ENCODE data around the gene CFAP90. TPM values are rescaled to one million over a fixed set of nuclear protein-coding genes. Genes with fewer than 3 reads are reported as not detected.

Gene CFAP90
- total RNA-seq, 3 donors from 2014 or later (not counting 1 experiment from before 2014, with no cell fraction given) = not detected

DNA sequence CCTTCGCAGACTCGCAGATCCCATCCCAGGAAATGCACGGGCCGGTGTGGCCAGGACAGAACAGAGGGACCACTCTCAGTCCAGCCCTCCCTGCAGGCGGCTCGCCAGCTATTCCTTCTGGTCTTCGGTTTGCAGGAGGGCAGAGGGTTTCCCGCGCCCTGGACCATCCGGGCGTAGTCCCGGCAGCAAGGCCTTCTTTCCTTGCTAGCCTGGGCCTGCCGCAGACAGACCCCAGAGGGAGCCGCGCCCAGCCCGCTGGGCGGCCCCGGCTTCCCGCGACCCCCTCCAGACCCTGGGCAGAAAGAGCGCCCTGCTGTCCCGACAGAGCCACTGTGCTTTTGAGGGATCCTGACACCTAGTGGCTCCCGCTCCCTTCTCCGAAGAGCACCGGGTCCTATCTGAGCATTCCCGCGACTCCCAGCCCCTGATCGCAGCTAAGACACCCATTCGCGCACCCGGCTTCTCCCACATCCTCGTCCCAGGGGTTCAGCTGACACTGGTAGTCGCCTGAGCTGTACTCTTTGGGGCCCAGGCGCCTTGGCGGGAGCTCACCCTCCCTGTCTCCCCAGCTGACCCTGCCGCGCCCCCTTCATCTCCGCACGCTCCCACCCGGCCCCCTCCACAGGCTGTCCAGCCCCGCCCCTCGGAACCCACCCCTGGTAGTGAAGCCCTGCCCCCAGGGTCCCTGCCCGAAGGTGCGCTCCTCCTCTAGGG, 1.1 kb downstream of the CFAP90 start:
- no peaks in the 10 kb centered on the region for H3K9me3 ChIP-seq (ENCODE audit: control insufficient read depth, insufficient read depth, low read length)
- TF ChIP-seq, protein P1, sequence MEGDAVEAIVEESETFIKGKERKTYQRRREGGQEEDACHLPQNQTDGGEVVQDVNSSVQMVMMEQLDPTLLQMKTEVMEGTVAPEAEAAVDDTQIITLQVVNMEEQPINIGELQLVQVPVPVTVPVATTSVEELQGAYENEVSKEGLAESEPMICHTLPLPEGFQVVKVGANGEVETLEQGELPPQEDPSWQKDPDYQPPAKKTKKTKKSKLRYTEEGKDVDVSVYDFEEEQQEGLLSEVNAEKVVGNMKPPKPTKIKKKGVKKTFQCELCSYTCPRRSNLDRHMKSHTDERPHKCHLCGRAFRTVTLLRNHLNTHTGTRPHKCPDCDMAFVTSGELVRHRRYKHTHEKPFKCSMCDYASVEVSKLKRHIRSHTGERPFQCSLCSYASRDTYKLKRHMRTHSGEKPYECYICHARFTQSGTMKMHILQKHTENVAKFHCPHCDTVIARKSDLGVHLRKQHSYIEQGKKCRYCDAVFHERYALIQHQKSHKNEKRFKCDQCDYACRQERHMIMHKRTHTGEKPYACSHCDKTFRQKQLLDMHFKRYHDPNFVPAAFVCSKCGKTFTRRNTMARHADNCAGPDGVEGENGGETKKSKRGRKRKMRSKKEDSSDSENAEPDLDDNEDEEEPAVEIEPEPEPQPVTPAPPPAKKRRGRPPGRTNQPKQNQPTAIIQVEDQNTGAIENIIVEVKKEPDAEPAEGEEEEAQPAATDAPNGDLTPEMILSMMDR (IDR thresholded peaks at IDR 0.05) = no peak
- Mint-ChIP-seq H3K4me1 (peaks cover 15 to 32% of the 10 kb centered on the region in 2 donors), H3K27me3 (ENCODE audit: low read depth in 2 of 2) (peaks cover 0 to 8% of the 10 kb centered on the region in 2 donors), H3K9me3 (no peaks in the 10 kb centered on the region), H3K27ac (peak overlapping the region in 1 of 2 donors; percentile 63), H3K36me3 (no peaks in the 10 kb centered on the region), H3K4me3 (peak overlapping the region; percentile 70)
- no peaks in the 10 kb centered on the region for H3K36me3 ChIP-seq (ENCODE audit: control insufficient read depth, insufficient read depth, low read length)
- 5% methylated on average over 44 of the region's 44 CpGs for WGBS (ENCODE audit: insufficient coverage)
- no peak overlapping the region for H3K27ac ChIP-seq (ENCODE audit: low read length)
- peak; percentile 27 to 43 (median 27) for ATAC-seq
- intact Hi-C loops (cut with micrococcal nuclease) = no loop called here
- peak overlapping the region; percentile 26 for H3K4me3 ChIP-seq (ENCODE audit: low read length)
- peaks cover 25% of the 10 kb centered on the region for H3K4me1 ChIP-seq (ENCODE audit: control insufficient read depth, insufficient read depth, low read length)
- H3K27me3 ChIP-seq (ENCODE audit: control insufficient read depth, insufficient read depth, low read length) = peaks cover 10% of the 10 kb centered on the region
- DNase-seq = peak in 1 of 2 donors; percentile 29

DNA sequence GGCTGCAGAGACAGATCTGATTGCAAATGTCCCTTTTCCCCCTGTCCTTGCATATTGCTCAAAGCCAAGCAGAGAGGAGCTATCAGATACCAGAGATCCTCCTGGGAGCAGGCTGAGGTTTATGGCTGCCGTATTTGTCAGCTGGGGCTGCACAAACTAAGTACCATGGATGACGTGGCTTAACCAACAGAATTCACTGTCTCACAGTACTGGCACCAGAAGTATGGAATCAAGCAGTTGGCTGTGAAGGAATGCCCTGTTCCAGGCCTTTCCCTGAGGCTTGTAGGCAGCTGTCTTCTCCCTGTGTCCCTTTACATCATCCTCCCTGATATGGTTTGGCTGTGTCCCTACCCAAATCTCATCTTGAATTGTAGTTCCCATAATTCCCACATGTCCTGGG, 2.6 kb downstream of the CFAP90 start:
- no peaks in the 10 kb centered on the region for H3K36me3 Mint-ChIP-seq
- H3K4me1 Mint-ChIP-seq = peaks cover 15 to 31% of the 10 kb centered on the region in 2 donors
- intact Hi-C loops (cut with micrococcal nuclease) = no loop called here
- no peak for ATAC-seq
- no peak for DNase-seq
- H3K9me3 Mint-ChIP-seq = no peaks in the 10 kb centered on the region
- peaks cover 14 to 16% of the 10 kb centered on the region in 2 donors for H3K27me3 Mint-ChIP-seq (ENCODE audit: low read depth in 2 of 2)
- Histone ChIP-seq H3K4me1 (ENCODE audit: control insufficient read depth, insufficient read depth, low read length) (peaks cover 25% of the 10 kb centered on the region), H3K9me3 (ENCODE audit: control insufficient read depth, insufficient read depth, low read length) (no peaks in the 10 kb centered on the region), H3K27me3 (ENCODE audit: control insufficient read depth, insufficient read depth, low read length) (peaks cover 10% of the 10 kb centered on the region), H3K27ac (ENCODE audit: low read length) (no peak overlapping the region), H3K36me3 (ENCODE audit: control insufficient read depth, insufficient read depth, low read length) (no peaks in the 10 kb centered on the region), H3K4me3 (ENCODE audit: low read length) (no peak overlapping the region)
- TF ChIP-seq, protein P1 (IDR thresholded peaks at IDR 0.05) = no peak
- WGBS (ENCODE audit: insufficient coverage) = 83% methylated on average over 2 of the region's 2 CpGs
- no peak overlapping the region for H3K4me3 Mint-ChIP-seq
- no peak overlapping the region for H3K27ac Mint-ChIP-seq

DNA sequence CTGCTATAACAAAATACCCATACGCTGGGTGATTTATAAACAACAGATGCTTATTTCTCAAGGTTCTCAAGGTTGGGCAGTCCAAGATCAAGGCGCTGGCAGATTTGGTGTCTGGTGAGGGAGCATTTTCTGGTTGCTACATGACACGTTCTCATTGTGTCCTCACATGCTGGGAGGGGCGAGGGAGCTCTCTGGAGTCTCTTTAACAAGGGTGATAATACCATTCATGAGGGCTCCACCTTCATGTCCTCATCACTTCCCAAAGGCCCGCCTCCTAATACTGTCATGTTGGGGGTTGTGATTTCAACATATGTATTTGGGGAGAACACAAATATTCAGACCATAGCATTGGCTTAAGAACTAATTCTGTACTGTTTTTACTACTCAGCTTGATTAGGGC, 4.6 kb downstream of the CFAP90 start:
- intact Hi-C loops (cut with micrococcal nuclease) = no loop called here

More for the DNA sequence above, 4.6 kb downstream of the CFAP90 start:
- H3K27me3 ChIP-seq (ENCODE audit: control insufficient read depth, insufficient read depth, low read length) = peaks cover 10% of the 10 kb centered on the region
- Mint-ChIP-seq H3K27me3 (ENCODE audit: low read depth in 2 of 2) (peaks cover 19 to 20% of the 10 kb centered on the region in 2 donors), H3K36me3 (no peaks in the 10 kb centered on the region), H3K4me3 (no peak overlapping the region), H3K27ac (no peak overlapping the region), H3K4me1 (peaks cover 3 to 15% of the 10 kb centered on the region in 2 donors), H3K9me3 (no peaks in the 10 kb centered on the region)
- no peak overlapping the region for H3K27ac ChIP-seq (ENCODE audit: low read length)
- peaks cover 14% of the 10 kb centered on the region for H3K4me1 ChIP-seq (ENCODE audit: control insufficient read depth, insufficient read depth, low read length)
- TF ChIP-seq, protein P1 (IDR thresholded peaks at IDR 0.05) = no peak
- H3K4me3 ChIP-seq (ENCODE audit: low read length) = no peak overlapping the region
- 92% methylated on average over 3 of the region's 5 CpGs for WGBS (ENCODE audit: insufficient coverage)
- no peaks in the 10 kb centered on the region for H3K9me3 ChIP-seq (ENCODE audit: control insufficient read depth, insufficient read depth, low read length)
- no peaks in the 10 kb centered on the region for H3K36me3 ChIP-seq (ENCODE audit: control insufficient read depth, insufficient read depth, low read length)
- DNase-seq (no peak), ATAC-seq (no peak)
